OCI-LY3 (cell line): Measurements from ENCODE around the gene CUL7.
A peak's percentile ranks its signal among the peaks of the same experiment; 100 is the strongest.

Source experiments
- H2AFZ ChIP-seq: fragments of 200-600, 300-600 bp; shearing (Covaris generic); 2 replicates; pipeline ENCODE4 v1.6.0; 2014; ENCODE audit warnings: antibody characterized with exemption, low read depth, low read length
- H3K27ac ChIP-seq: fragments of 200-600, 300-600 bp; sonication (generic); 2 replicates; pipeline ENCODE4 v1.5.1; 2014; ENCODE audit warnings: mild to moderate bottlenecking, low read length, moderate library complexity, mixed read lengths
- H3K27me3 ChIP-seq: fragments of 200-600, 300-600 bp; sonication (generic); 2 replicates; pipeline ENCODE4 v1.6.1; 2014; ENCODE audit warnings: low read depth, low read length, mixed read lengths
- H3K36me3 ChIP-seq: fragments of 200-600, 300-600 bp; sonication (generic); replicated peaks from 2 replicates; pipeline ENCODE3; 2014; ENCODE audit warnings: low read depth, low read length, mixed read lengths
- H3K4me1 ChIP-seq: fragments of 300-600, 200-600 bp; sonication (generic); 2 replicates; pipeline ENCODE4 v1.6.1; 2014; ENCODE audit warnings: low read length, mixed read lengths
- H3K4me2 ChIP-seq: fragments of 200-600, 300-600 bp; sonication (generic); 2 replicates; pipeline ENCODE4 v1.6.1; 2014; ENCODE audit warnings: low read length, mixed read lengths
- H3K4me3 ChIP-seq: fragments of 300-600, 200-600 bp; sonication (generic); 2 replicates; pipeline ENCODE4 v1.5.1; 2014; ENCODE audit warnings: antibody characterized with exemption, mild to moderate bottlenecking, low read length, moderate library complexity
- H3K79me2 ChIP-seq: fragments of 300-600, 200-600 bp; shearing (Covaris generic); 2 replicates; pipeline ENCODE4 v1.6.1; 2014; ENCODE audit warnings: mild to moderate bottlenecking, low read length, mixed read lengths
- H3K9ac ChIP-seq: fragments of 300-600, 200-600 bp; shearing (Covaris generic); 2 replicates; pipeline ENCODE4 v1.6.0; 2014; ENCODE audit warnings: mild to moderate bottlenecking, low read length, moderate library complexity
- H3K9me3 ChIP-seq: fragments of 200-600, 300-600 bp; shearing (Covaris generic); 2 replicates; pipeline ENCODE4 v1.6.1; 2014; ENCODE audit warnings: low read length, mixed read lengths; ENCODE audit not compliant: insufficient read depth
- H4K20me1 ChIP-seq: fragments of 200-600, 300-600 bp; sonication (generic); 2 replicates; pipeline ENCODE4 v1.6.1; 2016; ENCODE audit warnings: low read length, mixed read lengths; ENCODE audit not compliant: insufficient read depth
- CTCF ChIP-seq: fragments of 200-600, 300-600 bp; sonication (generic); IDR thresholded peaks from 2 replicates; pipeline ENCODE4 v1.5.1; 2014; ENCODE audit warnings: antibody characterized with exemption, low read length, low read depth
- EZH2phosphoT487 ChIP-seq: fragments of 200-600 bp; shearing (Covaris generic); IDR thresholded peaks from 2 replicates; pipeline ENCODE4 v1.6.1; 2018; ENCODE audit warnings: antibody characterized with exemption, mixed run types, low read depth

CUL7 gene

DNA sequence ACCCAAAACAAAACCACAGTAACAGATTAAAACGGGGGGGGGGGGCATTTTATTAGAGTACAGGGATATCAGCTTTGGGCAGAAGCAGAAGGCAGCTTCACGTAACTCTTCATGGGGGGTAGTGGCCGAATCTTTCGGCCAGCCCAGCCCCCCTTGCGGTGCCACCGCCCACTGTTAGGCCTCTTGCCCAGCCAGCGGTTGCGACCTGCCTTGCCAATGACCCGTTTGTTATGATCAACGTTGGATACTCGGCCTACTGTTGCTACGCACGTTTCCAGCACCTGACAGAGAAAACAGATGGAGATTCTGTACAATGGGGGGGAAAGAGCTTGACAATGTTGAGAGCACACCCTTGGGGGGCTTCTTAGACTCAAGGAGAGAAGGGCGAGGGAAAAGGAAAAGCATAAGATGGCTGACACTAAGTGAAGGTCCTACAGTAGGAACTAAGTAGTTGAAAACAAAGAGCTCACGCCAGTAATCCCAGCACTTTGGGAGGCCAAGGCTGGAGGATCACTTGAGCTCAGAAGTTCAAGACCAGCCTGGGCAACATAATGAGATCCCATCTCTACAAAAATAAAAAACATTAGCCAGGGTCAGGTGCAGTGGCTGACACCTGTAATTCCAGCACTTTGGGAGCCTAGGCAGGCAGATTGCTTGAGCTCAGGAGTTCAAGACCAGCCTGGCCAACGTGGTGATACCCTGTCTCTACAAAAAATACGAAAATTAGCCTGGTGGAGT, 724 bp upstream of the CUL7 start:
- H2AFZ ChIP-seq, result no peak overlapping the region
- peak overlapping the region; percentile 42 for H3K27ac ChIP-seq
- H3K4me2 ChIP-seq, result peak overlapping the region; percentile 61
- peaks cover 32% of the 10 kb centered on the region for H3K36me3 ChIP-seq
- H3K9me3 ChIP-seq, result no peaks in the 10 kb centered on the region
- TF ChIP-seq CTCF (no peak), EZH2phosphoT487 (no peak)
- H3K9ac ChIP-seq, result peak overlapping the region; percentile 90
- peaks cover 21% of the 10 kb centered on the region for H3K4me1 ChIP-seq
- no peaks in the 10 kb centered on the region for H3K27me3 ChIP-seq
- no peaks in the 10 kb centered on the region for H4K20me1 ChIP-seq
- H3K79me2 ChIP-seq, result peaks cover 33% of the 10 kb centered on the region
- peak overlapping the region; percentile 87 for H3K4me3 ChIP-seq

DNA sequence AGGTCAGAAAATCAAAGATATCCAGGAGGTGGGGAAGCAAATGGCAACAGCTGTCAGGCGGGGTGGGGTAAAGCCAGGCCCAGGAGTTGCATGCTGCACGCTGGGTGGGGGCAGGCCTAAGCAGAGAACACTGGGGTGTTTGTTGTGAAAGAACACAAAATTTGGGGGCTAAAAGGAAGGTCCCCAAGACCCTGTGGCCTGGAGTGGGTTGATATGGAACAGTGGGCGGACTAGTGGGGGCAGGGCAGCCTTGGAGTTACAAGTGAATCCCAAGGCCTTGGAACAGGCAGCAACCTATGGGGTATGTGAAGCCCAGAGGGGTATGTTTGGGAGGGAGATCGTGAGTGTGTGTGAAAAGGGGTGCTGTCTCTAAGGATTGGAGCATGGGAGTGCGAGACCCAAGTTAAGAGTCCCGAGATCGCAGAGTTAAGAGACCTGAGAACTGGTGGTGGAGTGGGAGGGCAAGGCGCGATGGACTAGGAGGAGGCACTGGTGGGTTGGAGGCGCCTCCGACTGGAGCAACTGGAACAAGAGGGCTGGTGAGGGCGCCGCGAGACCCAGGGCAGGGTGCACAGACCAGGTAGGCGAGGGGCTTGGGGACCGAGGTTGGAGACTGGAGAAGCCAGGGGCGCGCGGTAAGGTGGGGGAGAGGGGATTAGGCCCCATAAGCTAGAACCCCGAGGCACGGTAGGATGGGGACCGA, 658 bp downstream of the CUL7 start:
- Histone ChIP-seq H3K4me3 (peak overlapping the region; percentile 87), H3K27ac (peak overlapping the region; percentile 42), H3K4me2 (peak overlapping the region; percentile 84), H3K36me3 (peaks cover 41% of the 10 kb centered on the region), H3K79me2 (peaks cover 21% of the 10 kb centered on the region), H3K27me3 (no peaks in the 10 kb centered on the region), H4K20me1 (no peaks in the 10 kb centered on the region), H2AFZ (no peak overlapping the region), H3K9ac (peak overlapping the region; percentile 90), H3K9me3 (no peaks in the 10 kb centered on the region), H3K4me1 (peaks cover 14% of the 10 kb centered on the region)
- TF ChIP-seq EZH2phosphoT487, result no peak
- TF ChIP-seq CTCF, result no peak

DNA sequence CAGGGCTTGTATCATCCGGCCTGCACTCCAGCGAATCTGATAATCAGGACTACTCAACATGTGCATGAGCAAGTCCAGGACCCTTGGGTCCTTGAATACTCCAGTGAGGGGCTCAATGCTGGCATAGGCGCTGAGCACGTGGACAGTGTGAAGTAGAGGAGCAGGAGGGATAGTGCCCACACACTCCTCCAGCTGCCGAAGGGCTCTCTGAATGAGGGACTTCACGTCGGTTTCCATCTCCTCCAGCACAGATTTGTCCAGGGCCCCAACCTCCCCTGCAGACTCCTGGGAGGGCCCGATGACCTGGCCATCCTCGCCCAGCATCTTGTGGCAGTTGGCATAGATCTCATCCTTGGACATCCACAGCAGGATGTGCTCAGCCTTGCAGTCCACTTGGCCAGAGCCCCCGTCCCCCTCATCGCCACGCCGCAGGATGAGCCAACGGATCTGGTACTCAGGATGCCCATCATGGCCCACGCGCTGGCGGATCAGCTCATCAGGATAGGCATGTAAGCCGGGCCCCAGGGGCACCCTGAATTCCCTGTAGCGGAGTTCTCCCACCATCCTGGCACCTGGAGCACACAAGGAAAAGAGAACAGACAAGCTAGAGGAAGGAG, 1.3 kb downstream of the CUL7 start:
- Histone ChIP-seq H3K36me3 (peaks cover 41% of the 10 kb centered on the region), H3K4me1 (peaks cover 11% of the 10 kb centered on the region), H4K20me1 (no peaks in the 10 kb centered on the region), H3K9me3 (no peaks in the 10 kb centered on the region), H3K27me3 (no peaks in the 10 kb centered on the region), H3K9ac (no peak overlapping the region; the same call in 1 of the 2 replicates), H3K27ac (no peak overlapping the region), H3K4me3 (peak overlapping the region; percentile 87), H3K79me2 (peaks cover 15% of the 10 kb centered on the region), H2AFZ (no peak overlapping the region), H3K4me2 (peak overlapping the region; percentile 84)
- no peak for TF ChIP-seq CTCF
- no peak for TF ChIP-seq EZH2phosphoT487

- H3K4me3 ChIP-seq, result no peak overlapping the region
- TF ChIP-seq CTCF (no peak), EZH2phosphoT487 (no peak)
- H3K27me3 ChIP-seq, result no peaks in the 10 kb centered on the region
- no peak overlapping the region for H2AFZ ChIP-seq
- H3K4me2 ChIP-seq, result no peak overlapping the region
- peaks cover 46% of the 10 kb centered on the region for H3K36me3 ChIP-seq
- peaks cover 11% of the 10 kb centered on the region for H3K4me1 ChIP-seq
- no peak overlapping the region for H3K9ac ChIP-seq
- H3K27ac ChIP-seq, result no peak overlapping the region
- H3K79me2 ChIP-seq, result peaks cover 15% of the 10 kb centered on the region
- H3K9me3 ChIP-seq, result no peaks in the 10 kb centered on the region
- no peaks in the 10 kb centered on the region for H4K20me1 ChIP-seq
Measured at GRCh38 chr6:43050981-43051380, 2.7 kb downstream of the CUL7 start.
